Measurements from ENCODE around the gene PSMA8.

- TF ChIP-seq POLR2AphosphoS5 (IDR thresholded peaks at IDR 0.05) (no peak), POLR2A (IDR thresholded peaks at IDR 0.05) (no peak), EP300 (IDR thresholded peaks at IDR 0.05) (no peak)
- TF ChIP-seq, protein P1, sequence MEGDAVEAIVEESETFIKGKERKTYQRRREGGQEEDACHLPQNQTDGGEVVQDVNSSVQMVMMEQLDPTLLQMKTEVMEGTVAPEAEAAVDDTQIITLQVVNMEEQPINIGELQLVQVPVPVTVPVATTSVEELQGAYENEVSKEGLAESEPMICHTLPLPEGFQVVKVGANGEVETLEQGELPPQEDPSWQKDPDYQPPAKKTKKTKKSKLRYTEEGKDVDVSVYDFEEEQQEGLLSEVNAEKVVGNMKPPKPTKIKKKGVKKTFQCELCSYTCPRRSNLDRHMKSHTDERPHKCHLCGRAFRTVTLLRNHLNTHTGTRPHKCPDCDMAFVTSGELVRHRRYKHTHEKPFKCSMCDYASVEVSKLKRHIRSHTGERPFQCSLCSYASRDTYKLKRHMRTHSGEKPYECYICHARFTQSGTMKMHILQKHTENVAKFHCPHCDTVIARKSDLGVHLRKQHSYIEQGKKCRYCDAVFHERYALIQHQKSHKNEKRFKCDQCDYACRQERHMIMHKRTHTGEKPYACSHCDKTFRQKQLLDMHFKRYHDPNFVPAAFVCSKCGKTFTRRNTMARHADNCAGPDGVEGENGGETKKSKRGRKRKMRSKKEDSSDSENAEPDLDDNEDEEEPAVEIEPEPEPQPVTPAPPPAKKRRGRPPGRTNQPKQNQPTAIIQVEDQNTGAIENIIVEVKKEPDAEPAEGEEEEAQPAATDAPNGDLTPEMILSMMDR (IDR thresholded peaks at IDR 0.05): no peak
These were observed 93.5 kb downstream of the PSMA8 start for GRCh38 chr18:26227051-26227670.
